ENCODE data around the gene PSME4.

GRCh38 chr2:53941749-53942148 lies 29.0 kb downstream of the PSME4 start:
- TF ChIP-seq CTCF (IDR thresholded peaks at IDR 0.05) (no peak), POLR2A (IDR thresholded peaks at IDR 0.05) (no peak)

Data from vagina (tissue), 2 donors.